Liver (tissue), 9 donors: ENCODE results near the gene TSBP1. TPM values are rescaled to one million over a fixed set of nuclear protein-coding genes. Genes with fewer than 3 reads are reported as not detected.

Experiments
- DNase-seq: peaks from one replicate; pipeline ENCODE4 v3.0.0-alpha.2; 2017; ENCODE audit warnings: low spot score
- H3K27ac ChIP-seq, 2 donors: one replicate each; pipeline ENCODE4 v1.7.0; 2013; ENCODE audit warnings: inconsistent platforms in 2 of 2, low read length in 2 of 2, control low read depth in 1 of 2, low read depth in 1 of 2, mild to moderate bottlenecking in 1 of 2
- H3K27me3 ChIP-seq, 4 donors: one replicate each; pipeline versions ENCODE4 v1.6.1 to v1.7.0; 2013; ENCODE audit warnings: low read length in 3 of 4, inconsistent platforms in 1 of 4, mild to moderate bottlenecking in 1 of 4, moderate library complexity in 1 of 4; ENCODE audit not compliant: control insufficient read depth in 4 of 4, insufficient read depth in 4 of 4
- H3K36me3 ChIP-seq, 4 donors: one replicate each; pipeline versions ENCODE4 v1.6.1 to v1.7.0; 2013; ENCODE audit warnings: low read length in 3 of 4, mild to moderate bottlenecking in 3 of 4, low read depth in 1 of 4, moderate library complexity in 1 of 4; ENCODE audit not compliant: control insufficient read depth in 4 of 4, insufficient read depth in 3 of 4
- H3K4me1 ChIP-seq, 4 donors: one replicate each; pipeline versions ENCODE4 v1.6.1 to v1.7.0; 2013; ENCODE audit warnings: low read length in 3 of 4, mild to moderate bottlenecking in 3 of 4, moderate library complexity in 1 of 4; ENCODE audit not compliant: control insufficient read depth in 4 of 4, insufficient read depth in 4 of 4
- H3K4me3 ChIP-seq, 3 donors: one replicate each; pipeline versions ENCODE4 v1.6.1 to v1.7.0; 2013; ENCODE audit warnings: low read length in 3 of 3, control low read depth in 1 of 3, low read depth in 1 of 3, mild to moderate bottlenecking in 1 of 3
- H3K9ac ChIP-seq, 2 donors: one replicate each; pipeline ENCODE4 v1.7.0; 2013; ENCODE audit warnings: low read length in 2 of 2, mild to moderate bottlenecking in 2 of 2, moderate library complexity in 2 of 2, control low read depth in 1 of 2, low read depth in 1 of 2
- H3K9me3 ChIP-seq, 4 donors: one replicate each; pipeline versions ENCODE4 v1.6.1 to v1.7.0; 2013; ENCODE audit warnings: low read length in 3 of 4; ENCODE audit not compliant: control insufficient read depth in 4 of 4
- ATF3 ChIP-seq: IDR thresholded peaks from 2 replicates; pipeline ENCODE4 v1.6.1; 2016; ENCODE audit warnings: antibody characterized with exemption
- CTCF ChIP-seq: fragments of 150-350 bp; IDR thresholded peaks from 2 replicates; pipeline ENCODE4 v1.5.1; 2017; ENCODE audit warnings: improper control_type of control experiment, low read depth, low read length; ENCODE audit not compliant: missing input control
- EGR1 ChIP-seq, 2 donors: IDR thresholded peaks; 2 replicates each; pipeline ENCODE4 v1.6.1; 2016 to 2018; ENCODE audit warnings: antibody characterized with exemption in 2 of 2, low read depth in 2 of 2
- FOXA1 ChIP-seq: IDR thresholded peaks from 2 replicates; pipeline ENCODE4 v1.6.1; 2016; ENCODE audit warnings: antibody characterized with exemption
- GABPA ChIP-seq, 2 donors: IDR thresholded peaks in 1 of 2; conservative IDR thresholded peaks in 1 of 2; 2 replicates each; pipeline ENCODE4 v1.6.1; 2016; ENCODE audit warnings: antibody characterized with exemption in 2 of 2, mild to moderate bottlenecking in 1 of 2, moderate library complexity in 1 of 2
- HNF4A ChIP-seq, 2 donors: conservative IDR thresholded peaks; 2 replicates each; pipeline ENCODE4 v1.6.1; 2016; ENCODE audit warnings: antibody characterized with exemption in 2 of 2, mild to moderate bottlenecking in 2 of 2
- HNF4G ChIP-seq: IDR thresholded peaks from 2 replicates; pipeline ENCODE4 v1.6.1; 2016; ENCODE audit warnings: antibody characterized with exemption
- JUND ChIP-seq, 2 donors: IDR thresholded peaks; 2 replicates each; pipeline ENCODE4 v1.6.1; 2016; ENCODE audit warnings: antibody characterized with exemption in 2 of 2
- MAX ChIP-seq: IDR thresholded peaks from 2 replicates; pipeline ENCODE4 v1.6.1; 2016; ENCODE audit warnings: antibody characterized with exemption
- NR2F2 ChIP-seq: IDR thresholded peaks from 2 replicates; pipeline ENCODE4 v1.6.1; 2016; ENCODE audit warnings: antibody characterized with exemption
- RAD21 ChIP-seq, 2 donors: IDR thresholded peaks; 2 replicates each; pipeline ENCODE4 v1.6.1; 2016; ENCODE audit warnings: antibody characterized with exemption in 2 of 2, mild to moderate bottlenecking in 2 of 2
- RXRA ChIP-seq, 2 donors: IDR thresholded peaks; 2 replicates each; pipeline ENCODE4 v1.6.1; 2017 to 2018; ENCODE audit warnings: antibody characterized with exemption in 2 of 2, mild to moderate bottlenecking in 1 of 2
- SP1 ChIP-seq: IDR thresholded peaks from 2 replicates; pipeline ENCODE4 v1.6.1; 2018; ENCODE audit warnings: antibody characterized with exemption, mild to moderate bottlenecking
- YY1 ChIP-seq: IDR thresholded peaks from 2 replicates; pipeline ENCODE4 v1.6.1; 2016; ENCODE audit warnings: antibody characterized with exemption, mild to moderate bottlenecking
- ZBTB33 ChIP-seq: IDR thresholded peaks from 2 replicates; pipeline ENCODE4 v1.6.1; 2016; ENCODE audit warnings: antibody characterized with exemption
- whole genome bisulfite sequencing: extraction: QIAGEN DNeasy Blood & Tissue Kit; methylation state at CpG from one replicate; pipeline ENCODE4 v1.1.7; 2013; 5-methylcytosine and 5-hydroxymethylcytosine counted together
- polyA plus RNA-seq, 2 donors: library from polyadenylated mRNA; stranded (reverse) in 1 of 2; unstranded in 1 of 2; fragments of 200-250 nt in 1 of 2; fragments of >200 nt in 1 of 2; fragmentation: Nextera tagmentation in 1 of 2; extraction: Ambion mirVana in 1 of 2; gene quantifications; one replicate each; pipeline versions ENCODE4 v1.2.1 to v1.2.3, GENCODE V29; 2013 to 2015
- total RNA-seq, 2 donors: library from RNA; depleted of rRNA; stranded (reverse); fragments of >200 nt; gene quantifications; one replicate each; pipeline ENCODE4 v1.2.3, GENCODE V29; 2014
- TF ChIP-seq, protein P1 (sequence below): IDR thresholded peaks from 2 replicates; pipeline ENCODE4 v1.6.1; 2016; ENCODE audit warnings: antibody characterized with exemption, mild to moderate bottlenecking
- donor health status: healthy.
- donor health status: healthy.
- donor health status: healthy.
- donor health status: healthy.
- donor health status: healthy.

Gene TSBP1
- total and polyA plus RNA-seq, 4 donors, result not detected

DNA sequence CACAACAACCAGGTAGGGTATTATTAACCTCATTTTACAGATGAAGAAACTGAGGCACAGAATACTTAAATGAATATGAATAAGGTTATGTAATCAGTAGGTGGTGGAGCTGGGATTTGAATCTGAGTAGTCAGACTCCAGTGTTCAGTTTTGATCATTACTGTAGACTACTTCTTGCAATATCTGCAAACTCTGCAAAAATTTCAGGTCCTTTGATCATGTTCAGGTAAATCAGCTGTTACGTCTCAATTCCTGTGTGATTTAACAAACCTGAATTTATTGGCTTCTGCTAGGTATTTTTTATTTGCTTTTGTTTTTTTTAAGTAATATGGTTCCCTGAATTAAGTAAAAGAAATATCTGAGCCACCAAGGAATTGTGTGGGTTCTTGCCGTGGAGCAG lies 77.1 kb downstream of the TSBP1 start:
- no peaks in the 10 kb centered on the region for H3K36me3 ChIP-seq
- no peak overlapping the region for H3K9ac ChIP-seq
- TF ChIP-seq SP1 (no peak), EGR1 (IDR thresholded peaks at IDR 0.05; ENCODE audit: low read depth in 2 of 2) (no peak), MAX (no peak), RXRA (IDR thresholded peaks at IDR 0.05) (no peak), ATF3 (no peak), NR2F2 (no peak), HNF4G (no peak), GABPA (IDR thresholded peaks at IDR 0.05 in 1 of 2, conservative IDR thresholded peaks at IDR 0.05 in 1 of 2) (no peak), ZBTB33 (no peak), FOXA1 (no peak), CTCF (no peak)
- TF ChIP-seq, protein P1, sequence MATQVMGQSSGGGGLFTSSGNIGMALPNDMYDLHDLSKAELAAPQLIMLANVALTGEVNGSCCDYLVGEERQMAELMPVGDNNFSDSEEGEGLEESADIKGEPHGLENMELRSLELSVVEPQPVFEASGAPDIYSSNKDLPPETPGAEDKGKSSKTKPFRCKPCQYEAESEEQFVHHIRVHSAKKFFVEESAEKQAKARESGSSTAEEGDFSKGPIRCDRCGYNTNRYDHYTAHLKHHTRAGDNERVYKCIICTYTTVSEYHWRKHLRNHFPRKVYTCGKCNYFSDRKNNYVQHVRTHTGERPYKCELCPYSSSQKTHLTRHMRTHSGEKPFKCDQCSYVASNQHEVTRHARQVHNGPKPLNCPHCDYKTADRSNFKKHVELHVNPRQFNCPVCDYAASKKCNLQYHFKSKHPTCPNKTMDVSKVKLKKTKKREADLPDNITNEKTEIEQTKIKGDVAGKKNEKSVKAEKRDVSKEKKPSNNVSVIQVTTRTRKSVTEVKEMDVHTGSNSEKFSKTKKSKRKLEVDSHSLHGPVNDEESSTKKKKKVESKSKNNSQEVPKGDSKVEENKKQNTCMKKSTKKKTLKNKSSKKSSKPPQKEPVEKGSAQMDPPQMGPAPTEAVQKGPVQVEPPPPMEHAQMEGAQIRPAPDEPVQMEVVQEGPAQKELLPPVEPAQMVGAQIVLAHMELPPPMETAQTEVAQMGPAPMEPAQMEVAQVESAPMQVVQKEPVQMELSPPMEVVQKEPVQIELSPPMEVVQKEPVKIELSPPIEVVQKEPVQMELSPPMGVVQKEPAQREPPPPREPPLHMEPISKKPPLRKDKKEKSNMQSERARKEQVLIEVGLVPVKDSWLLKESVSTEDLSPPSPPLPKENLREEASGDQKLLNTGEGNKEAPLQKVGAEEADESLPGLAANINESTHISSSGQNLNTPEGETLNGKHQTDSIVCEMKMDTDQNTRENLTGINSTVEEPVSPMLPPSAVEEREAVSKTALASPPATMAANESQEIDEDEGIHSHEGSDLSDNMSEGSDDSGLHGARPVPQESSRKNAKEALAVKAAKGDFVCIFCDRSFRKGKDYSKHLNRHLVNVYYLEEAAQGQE, result no peak
- H3K4me3 ChIP-seq, result no peak overlapping the region
- 94% methylated on average over 2 of the region's 2 CpGs for WGBS
- DNase-seq, result no peak
- no peaks in the 10 kb centered on the region for H3K4me1 ChIP-seq
- no peak overlapping the region for H3K27ac ChIP-seq
- peaks cover 0 to 5% (median 1%) of the 10 kb centered on the region in 4 donors for H3K27me3 ChIP-seq
- no peaks in the 10 kb centered on the region for H3K9me3 ChIP-seq

DNA sequence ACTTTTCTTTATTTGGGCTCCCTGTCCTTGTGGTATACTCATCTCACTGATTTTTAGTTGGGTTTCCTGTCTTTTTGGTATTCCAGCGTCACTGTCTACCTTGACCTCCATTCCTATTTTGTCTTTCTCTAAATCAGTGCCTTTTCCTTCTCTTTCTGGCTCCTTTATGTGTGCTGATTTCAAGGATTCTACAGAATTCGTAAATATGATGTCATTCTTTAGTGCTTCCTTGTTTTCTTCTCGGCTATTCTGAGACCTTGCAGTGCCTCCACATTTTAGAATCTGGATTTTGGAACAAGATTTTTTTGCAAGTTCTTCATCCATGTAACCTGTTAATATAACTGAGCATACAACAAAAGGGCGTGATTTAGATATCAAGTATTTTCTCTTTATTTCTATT lies 78.0 kb downstream of the TSBP1 start:
- Histone ChIP-seq H3K9me3 (no peaks in the 10 kb centered on the region), H3K4me3 (no peak overlapping the region), H3K27ac (no peak overlapping the region), H3K36me3 (no peaks in the 10 kb centered on the region), H3K9ac (no peak overlapping the region), H3K4me1 (no peaks in the 10 kb centered on the region), H3K27me3 (peaks cover 0 to 5% (median 0%) of the 10 kb centered on the region in 4 donors)
- DNase-seq, result no peak
- WGBS, result 87% methylated on average over 4 of the region's 4 CpGs
- TF ChIP-seq HNF4G (no peak), RXRA (IDR thresholded peaks at IDR 0.05) (no peak), GABPA (IDR thresholded peaks at IDR 0.05 in 1 of 2, conservative IDR thresholded peaks at IDR 0.05 in 1 of 2) (no peak), YY1 (no peak), SP1 (no peak), FOXA1 (no peak), MAX (no peak), JUND (IDR thresholded peaks at IDR 0.05) (no peak), CTCF (no peak), EGR1 (IDR thresholded peaks at IDR 0.05; ENCODE audit: low read depth in 2 of 2) (no peak), HNF4A (conservative IDR thresholded peaks at IDR 0.05) (no peak), RAD21 (IDR thresholded peaks at IDR 0.05) (no peak), NR2F2 (no peak), ATF3 (no peak)
- TF ChIP-seq, protein P1, result no peak
